ENCODE results near the gene HNRNPDL.
"Not testable (repeated sequence)": the region's sequence is repeated elsewhere in the genome, so short reads cannot be mapped to it uniquely, and the experiment has no call there.

Gene HNRNPDL

DNA sequence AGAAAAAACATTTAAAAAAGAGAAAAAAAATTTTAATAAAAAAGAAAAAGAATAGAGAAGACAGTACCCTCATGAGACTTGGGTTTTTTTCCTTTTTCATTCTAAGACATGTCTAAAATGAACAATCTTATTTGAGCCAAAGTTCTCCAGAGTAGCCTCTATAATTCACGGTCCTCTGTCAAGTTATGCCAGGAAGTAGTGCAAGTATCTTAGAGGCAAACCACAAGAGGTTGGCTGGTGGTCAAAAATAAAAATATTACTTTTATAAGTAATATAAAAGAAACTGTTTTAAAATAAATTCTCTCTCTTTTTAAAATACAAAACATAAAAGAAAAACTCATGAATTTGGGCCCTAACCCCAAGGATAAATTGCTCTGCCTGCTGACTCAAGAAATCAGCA is 26.5 kb downstream of the HNRNPDL start:
- TF ChIP-seq, protein P1, sequence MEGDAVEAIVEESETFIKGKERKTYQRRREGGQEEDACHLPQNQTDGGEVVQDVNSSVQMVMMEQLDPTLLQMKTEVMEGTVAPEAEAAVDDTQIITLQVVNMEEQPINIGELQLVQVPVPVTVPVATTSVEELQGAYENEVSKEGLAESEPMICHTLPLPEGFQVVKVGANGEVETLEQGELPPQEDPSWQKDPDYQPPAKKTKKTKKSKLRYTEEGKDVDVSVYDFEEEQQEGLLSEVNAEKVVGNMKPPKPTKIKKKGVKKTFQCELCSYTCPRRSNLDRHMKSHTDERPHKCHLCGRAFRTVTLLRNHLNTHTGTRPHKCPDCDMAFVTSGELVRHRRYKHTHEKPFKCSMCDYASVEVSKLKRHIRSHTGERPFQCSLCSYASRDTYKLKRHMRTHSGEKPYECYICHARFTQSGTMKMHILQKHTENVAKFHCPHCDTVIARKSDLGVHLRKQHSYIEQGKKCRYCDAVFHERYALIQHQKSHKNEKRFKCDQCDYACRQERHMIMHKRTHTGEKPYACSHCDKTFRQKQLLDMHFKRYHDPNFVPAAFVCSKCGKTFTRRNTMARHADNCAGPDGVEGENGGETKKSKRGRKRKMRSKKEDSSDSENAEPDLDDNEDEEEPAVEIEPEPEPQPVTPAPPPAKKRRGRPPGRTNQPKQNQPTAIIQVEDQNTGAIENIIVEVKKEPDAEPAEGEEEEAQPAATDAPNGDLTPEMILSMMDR (conservative IDR thresholded peaks at IDR 0.05; ENCODE audit: low read length), result no peak
- DNase-seq (ENCODE audit: low read depth), result no peak

DNA sequence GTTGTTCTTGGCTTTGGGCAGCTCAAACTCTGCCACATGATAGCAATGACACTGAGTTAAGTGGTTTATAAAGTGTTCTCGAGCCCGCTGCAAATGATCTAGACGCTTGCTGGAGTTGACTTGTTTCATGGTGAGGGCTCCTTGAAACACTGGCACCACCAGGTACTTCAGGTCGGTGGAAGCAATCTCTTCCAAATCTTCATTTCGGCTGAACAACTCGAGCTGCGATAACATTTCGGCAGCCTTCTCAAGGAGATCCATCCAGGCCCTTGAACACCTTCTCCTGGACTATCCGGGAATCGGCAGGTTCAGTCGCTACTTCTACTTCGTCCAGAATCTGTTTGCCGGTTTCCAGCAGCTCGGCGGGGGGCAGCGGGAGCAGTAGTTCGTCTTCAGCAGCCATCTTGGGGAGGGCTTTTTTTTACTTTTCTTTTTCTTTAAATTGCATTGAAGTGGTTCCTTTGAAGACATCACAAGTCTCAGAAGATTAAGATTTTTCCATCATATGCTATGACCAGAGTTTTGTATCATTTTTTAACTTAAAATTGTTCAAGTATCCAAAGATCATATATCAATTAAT is 28.0 kb downstream of the HNRNPDL start:
- H3K4me3 ChIP-seq (ENCODE audit: low read length), result no peak overlapping the region
- TF ChIP-seq, protein P1 (conservative IDR thresholded peaks at IDR 0.05; ENCODE audit: low read length), result no peak
- DNase-seq (ENCODE audit: low read depth), result no peak

More for the DNA sequence above, 26.5 kb downstream of the HNRNPDL start:
- H3K4me3 ChIP-seq (ENCODE audit: low read length), result no peak overlapping the region

DNA sequence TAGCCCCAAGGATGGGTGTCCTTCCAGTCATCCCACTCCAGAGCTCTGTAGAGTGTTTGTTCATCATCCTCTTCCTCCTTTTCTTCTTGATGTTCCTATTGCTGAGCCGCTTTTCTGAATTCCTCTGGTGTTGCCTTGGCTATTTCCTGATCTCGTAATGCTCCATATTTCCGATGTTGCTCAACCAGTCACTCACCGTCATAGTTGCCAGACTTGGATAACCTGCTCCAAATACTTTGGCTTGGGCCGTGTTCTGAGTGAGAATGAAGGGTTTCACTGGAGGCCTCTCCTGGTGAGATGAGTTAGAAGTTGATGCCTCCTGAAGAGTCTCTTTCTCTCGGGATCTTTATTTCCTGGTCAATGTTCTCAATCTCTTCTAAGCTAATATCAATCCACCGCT is 28.7 kb downstream of the HNRNPDL start:
- TF ChIP-seq, protein P1 (conservative IDR thresholded peaks at IDR 0.05; ENCODE audit: low read length), result no peak
- H3K4me3 ChIP-seq (ENCODE audit: low read length), result no peak overlapping the region

DNA sequence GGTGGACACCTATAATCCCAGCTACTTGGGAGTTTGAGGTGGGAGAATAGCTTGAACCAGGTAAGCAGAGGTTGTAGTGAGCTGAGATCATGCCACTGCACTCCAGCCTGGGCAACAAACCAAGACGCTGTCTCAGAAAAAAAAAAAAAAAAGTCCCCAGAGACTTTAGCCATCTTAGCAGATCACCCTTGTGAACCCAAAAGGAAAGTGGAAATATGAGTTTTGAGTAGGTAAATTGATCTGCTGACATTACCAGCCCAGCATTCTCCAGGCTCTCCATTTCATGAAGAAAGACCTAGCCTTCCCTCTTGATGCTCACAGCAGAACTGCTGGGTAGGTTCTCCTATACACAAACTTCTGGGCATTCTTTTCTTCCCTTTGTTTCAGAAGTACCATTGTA is 32.0 kb downstream of the HNRNPDL start:
- H3K4me3 ChIP-seq (ENCODE audit: low read length), result no peak overlapping the region
- TF ChIP-seq, protein P1 (conservative IDR thresholded peaks at IDR 0.05; ENCODE audit: low read length), result no peak
- DNase-seq (ENCODE audit: low read depth), result no peak

More for the DNA sequence above, 28.7 kb downstream of the HNRNPDL start:
- no peak for DNase-seq (ENCODE audit: low read depth)

DNA sequence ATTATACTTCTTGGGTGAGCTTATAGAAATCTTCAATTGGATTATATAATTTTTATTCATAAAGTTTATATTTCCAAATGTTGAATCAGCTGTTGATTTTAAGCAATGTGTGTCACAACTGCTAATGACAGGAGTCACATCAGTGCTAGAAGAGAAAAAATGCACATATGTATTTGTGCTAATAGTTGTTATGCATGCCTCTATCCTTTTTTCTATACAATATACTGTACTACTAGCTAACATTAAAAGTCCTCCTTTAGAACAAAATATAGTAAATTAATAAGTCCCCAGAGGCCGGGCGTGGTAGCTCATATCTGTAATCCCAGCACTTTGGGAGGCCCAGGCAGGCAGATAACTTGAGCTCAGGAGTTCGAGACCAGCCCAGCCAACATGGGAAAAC is 32.7 kb downstream of the HNRNPDL start:
- TF ChIP-seq, protein P1 (conservative IDR thresholded peaks at IDR 0.05; ENCODE audit: low read length), result no peak
- no peak for DNase-seq (ENCODE audit: low read depth)
- H3K4me3 ChIP-seq (ENCODE audit: low read length), result no peak overlapping the region

DNA sequence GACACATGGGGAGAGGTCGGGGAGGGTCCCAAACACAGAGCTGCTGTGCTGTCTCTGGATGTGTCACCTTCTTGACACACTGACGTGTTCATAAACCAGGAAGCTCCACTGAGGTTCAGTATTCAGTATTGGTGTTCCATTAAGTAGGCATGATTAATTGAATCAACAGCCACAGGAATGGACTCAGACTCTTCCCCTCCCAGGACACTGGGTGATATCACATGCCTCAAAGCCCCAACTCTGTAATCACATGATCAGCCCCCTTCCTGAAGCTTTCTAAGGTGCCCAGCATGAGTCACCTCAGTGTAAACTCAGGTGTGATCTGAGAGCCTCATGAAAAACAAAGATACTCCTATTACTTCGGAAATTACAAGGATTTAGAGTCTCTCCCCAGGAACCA is 35.4 kb downstream of the HNRNPDL start:
- TF ChIP-seq, protein P1 (conservative IDR thresholded peaks at IDR 0.05; ENCODE audit: low read length), result no peak
- DNase-seq (ENCODE audit: low read depth), result no peak
- no peak overlapping the region for H3K4me3 ChIP-seq (ENCODE audit: low read length)

DNA sequence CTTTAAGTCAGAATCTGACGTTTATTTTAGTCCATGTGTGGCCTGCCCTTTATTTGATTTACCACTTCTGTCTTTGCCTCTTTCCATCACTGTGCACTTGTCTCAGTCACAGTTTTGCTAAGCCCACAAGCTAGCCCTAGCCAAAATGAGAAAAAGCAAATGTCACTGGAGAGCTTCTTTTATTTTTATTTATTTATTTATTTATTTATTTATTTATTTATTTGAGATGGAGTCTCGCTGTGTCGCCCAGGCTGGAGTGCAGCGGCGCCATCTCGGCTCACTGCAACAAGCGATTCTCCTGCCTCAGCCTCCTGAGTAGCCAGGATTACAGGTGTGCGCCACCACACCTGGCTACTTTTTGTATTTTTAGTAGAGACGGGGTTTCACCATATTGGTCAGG is 40.2 kb downstream of the HNRNPDL start:
- not testable (repeated sequence) for DNase-seq (ENCODE audit: low read depth); H3K4me3 ChIP-seq (ENCODE audit: low read length)

DNA sequence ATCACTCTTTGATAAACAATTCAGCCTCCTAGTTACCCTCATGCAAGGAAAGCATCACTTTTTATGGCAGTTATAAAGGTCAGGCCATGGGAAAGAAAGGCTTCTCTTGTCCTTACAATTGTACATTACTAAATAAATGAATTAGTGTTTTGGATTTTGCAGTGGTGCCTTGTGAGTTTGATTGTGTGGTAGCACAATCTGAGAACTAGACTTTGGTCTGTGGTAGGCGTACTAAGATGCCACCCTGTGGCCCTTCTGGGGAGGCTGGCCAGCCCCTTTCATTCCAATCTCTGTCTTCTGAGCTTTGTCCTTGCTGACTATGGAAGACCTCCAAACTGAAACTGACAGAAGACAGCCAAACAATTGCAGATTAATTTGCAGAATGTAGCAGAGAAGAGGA is 41.9 kb downstream of the HNRNPDL start:
- TF ChIP-seq, protein P1 (conservative IDR thresholded peaks at IDR 0.05; ENCODE audit: low read length), result no peak
- DNase-seq (ENCODE audit: low read depth), result no peak
- H3K4me3 ChIP-seq (ENCODE audit: low read length), result no peak overlapping the region

DNA sequence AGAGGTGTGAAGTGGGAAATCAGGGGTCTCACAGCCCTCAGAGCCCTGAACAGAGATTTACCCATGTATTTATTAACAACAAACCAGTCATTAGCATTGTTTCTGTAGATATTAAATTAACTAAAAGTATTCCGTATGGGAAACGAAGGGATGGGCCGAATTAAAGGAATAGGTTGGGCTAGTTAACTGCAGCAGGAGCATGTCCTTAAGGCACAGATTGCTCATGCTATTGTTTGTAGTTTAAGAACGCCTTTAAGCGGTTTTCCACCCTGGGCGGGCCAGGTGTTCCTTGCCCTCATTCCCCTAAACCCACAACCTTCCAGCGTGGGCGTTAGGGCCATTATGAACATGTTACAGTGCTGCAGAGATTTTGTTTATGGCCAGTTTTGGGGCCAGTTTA is 44.0 kb downstream of the HNRNPDL start:
- not testable (repeated sequence) for H3K4me3 ChIP-seq (ENCODE audit: low read length); DNase-seq (ENCODE audit: low read depth)

All from AG10803 (cell line).